GM12875 (cell line): ENCODE measurements around the gene MED28.

Experiments used
- H3K4me3 ChIP-seq: one replicate; pipeline ENCODE4 v1.5.1; 2011; ENCODE audit warnings: low read depth, low read length, control low read depth
- TF ChIP-seq, protein P1 (sequence below): IDR thresholded peaks from 2 replicates; pipeline ENCODE4 v1.5.1; 2011; ENCODE audit warnings: low read depth, mild to moderate bottlenecking, control low read depth, inconsistent platforms, low read length, moderate library complexity, borderline replicate concordance; ENCODE audit not compliant: insufficient read depth

The MED28 gene

DNA sequence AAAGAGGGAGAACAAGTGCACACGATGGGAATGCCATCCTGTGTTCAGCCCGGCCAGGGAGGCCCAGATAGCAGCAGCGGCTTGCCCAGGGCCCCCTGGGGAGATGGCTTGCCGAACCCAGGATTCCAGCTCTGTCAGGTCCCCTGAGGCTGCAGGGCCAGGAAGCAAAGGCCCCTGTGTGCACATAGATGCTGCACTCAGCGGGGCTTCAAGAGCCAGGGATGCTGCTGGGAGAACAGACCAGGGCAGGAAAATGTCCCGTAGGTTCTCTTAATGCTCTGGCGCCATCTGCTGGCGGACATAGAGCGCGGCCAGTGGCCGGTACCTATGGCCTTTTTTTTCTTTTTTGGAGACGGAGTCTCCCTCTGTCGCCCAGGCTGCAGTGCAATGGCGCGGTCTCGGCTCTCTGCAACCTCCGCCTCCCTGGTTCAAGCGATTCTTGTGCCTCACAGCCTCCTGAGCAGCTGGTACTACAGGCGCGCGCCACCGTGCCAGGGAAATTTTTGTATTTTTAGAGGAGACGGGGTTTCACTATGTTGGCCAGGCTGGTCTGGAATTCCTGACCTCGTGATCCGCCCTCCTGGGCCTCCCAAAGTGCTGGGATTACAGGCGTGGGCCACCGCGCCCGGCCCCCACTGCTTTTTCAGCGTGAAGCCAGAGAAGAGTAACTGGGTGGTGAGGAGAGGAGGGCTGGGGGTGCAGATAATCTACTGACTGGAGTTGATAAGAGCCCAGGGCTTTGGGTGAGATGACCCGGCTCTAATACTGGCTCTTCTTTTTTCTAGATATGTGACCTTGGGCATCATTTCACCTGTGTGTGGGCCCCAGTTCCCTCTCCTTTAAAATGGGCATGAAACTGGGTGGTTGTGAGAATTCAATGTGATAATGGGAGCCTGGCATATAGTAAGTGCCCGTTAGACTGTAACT is 22.5 kb downstream of the MED28 start:
- H3K4me3 ChIP-seq = no peak overlapping the region
- TF ChIP-seq, protein P1, sequence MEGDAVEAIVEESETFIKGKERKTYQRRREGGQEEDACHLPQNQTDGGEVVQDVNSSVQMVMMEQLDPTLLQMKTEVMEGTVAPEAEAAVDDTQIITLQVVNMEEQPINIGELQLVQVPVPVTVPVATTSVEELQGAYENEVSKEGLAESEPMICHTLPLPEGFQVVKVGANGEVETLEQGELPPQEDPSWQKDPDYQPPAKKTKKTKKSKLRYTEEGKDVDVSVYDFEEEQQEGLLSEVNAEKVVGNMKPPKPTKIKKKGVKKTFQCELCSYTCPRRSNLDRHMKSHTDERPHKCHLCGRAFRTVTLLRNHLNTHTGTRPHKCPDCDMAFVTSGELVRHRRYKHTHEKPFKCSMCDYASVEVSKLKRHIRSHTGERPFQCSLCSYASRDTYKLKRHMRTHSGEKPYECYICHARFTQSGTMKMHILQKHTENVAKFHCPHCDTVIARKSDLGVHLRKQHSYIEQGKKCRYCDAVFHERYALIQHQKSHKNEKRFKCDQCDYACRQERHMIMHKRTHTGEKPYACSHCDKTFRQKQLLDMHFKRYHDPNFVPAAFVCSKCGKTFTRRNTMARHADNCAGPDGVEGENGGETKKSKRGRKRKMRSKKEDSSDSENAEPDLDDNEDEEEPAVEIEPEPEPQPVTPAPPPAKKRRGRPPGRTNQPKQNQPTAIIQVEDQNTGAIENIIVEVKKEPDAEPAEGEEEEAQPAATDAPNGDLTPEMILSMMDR = peak; percentile 87

DNA sequence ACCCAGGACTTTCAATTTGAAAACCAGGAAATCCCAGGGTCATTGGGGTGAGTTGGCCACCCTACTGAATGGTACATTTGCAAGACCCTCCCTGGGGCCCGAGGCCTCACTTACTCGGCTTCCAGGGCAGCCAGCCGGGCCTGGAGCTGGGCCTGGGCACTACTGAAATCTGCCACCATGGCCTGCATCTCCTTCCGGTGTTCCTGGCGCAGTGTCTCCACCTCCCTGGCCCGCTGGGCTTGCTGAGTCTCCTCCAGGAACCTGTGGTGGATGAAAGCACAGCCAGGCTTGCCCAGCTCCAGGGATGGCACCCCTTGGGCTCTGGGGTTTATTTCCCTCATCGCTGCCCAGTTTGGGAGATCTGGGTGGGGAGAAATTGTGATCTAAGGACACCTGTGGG is 24.7 kb downstream of the MED28 start:
- H3K4me3 ChIP-seq = no peak overlapping the region
- TF ChIP-seq, protein P1 = no peak

DNA sequence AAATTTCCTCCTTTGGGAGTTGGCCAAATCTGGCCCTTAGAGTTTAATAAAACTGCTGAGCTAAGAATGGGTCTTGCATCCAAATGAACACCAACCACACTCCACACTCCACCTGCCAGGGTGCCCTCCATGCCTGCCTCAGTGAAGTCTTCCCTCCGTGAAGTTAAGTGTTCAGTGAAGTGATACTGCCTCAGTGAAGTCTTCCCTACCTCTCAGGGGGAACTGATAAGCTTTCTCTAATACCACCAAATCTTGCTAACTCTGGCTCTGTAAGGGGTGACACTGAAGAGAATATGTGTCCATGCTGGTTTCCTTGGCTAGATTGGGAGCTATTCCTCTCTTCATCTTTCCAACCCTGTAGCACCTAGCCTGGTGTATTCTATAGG is 27.9 kb downstream of the MED28 start:
- TF ChIP-seq, protein P1 = no peak
- H3K4me3 ChIP-seq = no peak overlapping the region

DNA sequence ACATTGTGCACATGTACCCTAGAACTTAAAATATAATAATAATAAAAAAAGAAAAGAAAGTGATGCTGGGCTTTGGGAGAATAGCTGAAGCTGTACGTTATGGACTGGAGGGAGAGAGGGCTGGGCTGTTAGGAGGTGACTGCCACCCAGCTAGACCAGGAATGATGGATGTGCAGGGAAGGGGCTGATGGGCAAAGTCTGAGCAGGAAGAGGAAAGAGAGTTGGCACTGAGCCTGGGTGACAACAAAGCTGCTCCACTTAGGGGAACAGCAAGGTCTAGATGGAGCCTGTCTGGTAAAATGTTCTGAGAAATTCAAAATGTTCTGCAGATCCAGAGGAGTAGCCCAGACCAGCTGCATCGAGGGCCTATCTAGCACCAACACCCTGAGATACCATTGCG is 32.3 kb downstream of the MED28 start:
- H3K4me3 ChIP-seq = no peak overlapping the region

DNA sequence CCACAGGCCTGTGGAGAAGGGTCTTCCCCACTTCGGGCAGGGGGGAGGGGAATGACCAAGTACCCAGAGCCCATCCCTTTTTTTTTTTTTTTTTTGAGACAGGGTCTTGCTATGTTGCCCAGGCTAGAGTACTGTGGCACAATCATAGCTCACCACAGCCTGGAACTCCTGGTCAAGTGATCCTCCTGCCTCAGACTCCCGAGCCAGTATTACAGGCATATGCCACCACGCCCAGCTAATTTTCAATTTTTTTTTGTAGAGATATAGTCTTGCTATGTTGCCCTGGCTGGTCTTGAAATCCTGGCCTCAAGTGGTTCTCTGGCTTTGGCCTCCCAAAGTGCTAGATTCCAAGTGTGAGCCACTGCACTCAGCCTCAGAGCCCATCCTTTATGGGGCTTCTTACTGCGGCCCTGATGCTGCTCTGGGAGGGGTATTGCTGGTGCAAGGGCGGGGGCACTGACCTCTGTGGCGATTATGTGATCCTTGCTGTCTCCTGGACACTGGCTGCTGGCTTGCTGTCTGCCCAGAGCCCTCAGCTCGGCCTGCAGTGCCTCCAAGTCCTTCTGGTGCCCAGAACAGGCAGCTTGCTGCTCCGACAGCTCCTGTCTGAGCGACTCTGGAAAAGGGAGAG is 32.9 kb downstream of the MED28 start:
- H3K4me3 ChIP-seq = no peak overlapping the region
- TF ChIP-seq, protein P1 = no peak

More for the DNA sequence above, 32.3 kb downstream of the MED28 start:
- TF ChIP-seq, protein P1 = no peak

- TF ChIP-seq, protein P1 = no peak
These were observed 33.5 kb downstream of the MED28 start for GRCh38 chr4:17647927-17648326.

More at GRCh38 chr4:17647927-17648326, 33.5 kb downstream of the MED28 start:
- no peak overlapping the region for H3K4me3 ChIP-seq
